Measurements from ENCODE around the gene MAP3K5. TPM values are rescaled to one million over a fixed set of nuclear protein-coding genes. Genes with fewer than 3 reads are reported as not detected.

MAP3K5 gene
- polyA plus RNA-seq, 6 donors from 2014 or later, result 5.8 to 15.5 (median 10.1) TPM

DNA sequence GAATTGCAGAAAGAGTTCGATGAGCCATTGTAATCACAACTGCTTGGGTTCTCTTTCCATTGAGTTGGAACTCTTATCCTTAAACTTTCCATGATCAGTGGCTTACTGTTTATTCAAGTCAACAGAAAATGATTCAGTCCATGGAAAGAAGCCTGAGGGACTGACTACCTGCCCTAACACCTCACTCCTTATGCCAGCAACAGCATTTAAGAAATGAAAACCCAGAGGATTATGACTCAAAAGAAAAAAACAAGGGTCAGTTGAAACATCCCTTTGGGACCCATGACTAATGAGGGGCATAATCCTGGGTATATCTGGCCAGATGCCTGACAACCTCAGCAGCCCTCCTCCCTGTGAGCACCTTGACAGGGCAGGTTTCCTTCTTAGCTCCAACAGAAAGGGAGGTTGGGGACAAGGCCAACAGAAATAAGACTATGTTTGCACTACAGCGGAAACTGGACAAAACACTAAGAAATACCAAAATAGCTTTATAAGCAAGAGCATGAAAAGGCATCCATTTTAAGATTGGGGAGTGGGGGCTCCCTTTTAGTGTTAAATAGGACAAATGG, 106.7 kb downstream of the MAP3K5 start:
- DNase-seq, result no peak
- no peaks in the 10 kb centered on the region for H3K27me3 Mint-ChIP-seq
- H3K4me3 Mint-ChIP-seq, result no peak overlapping the region
- H3K36me3 Mint-ChIP-seq, result peaks cover 12 to 15% of the 10 kb centered on the region in 2 donors
- peaks cover 0 to 9% (median 0%) of the 10 kb centered on the region in 7 donors for H3K9me3 Mint-ChIP-seq
- H3K4me1 Mint-ChIP-seq, result peaks cover 2 to 23% (median 8%) of the 10 kb centered on the region in 3 donors
- peak overlapping the region in 1 of 6 donors; percentile 39 for H3K27ac Mint-ChIP-seq
- no peak for ATAC-seq (ENCODE audit: low read depth in 2 of 2)

DNA sequence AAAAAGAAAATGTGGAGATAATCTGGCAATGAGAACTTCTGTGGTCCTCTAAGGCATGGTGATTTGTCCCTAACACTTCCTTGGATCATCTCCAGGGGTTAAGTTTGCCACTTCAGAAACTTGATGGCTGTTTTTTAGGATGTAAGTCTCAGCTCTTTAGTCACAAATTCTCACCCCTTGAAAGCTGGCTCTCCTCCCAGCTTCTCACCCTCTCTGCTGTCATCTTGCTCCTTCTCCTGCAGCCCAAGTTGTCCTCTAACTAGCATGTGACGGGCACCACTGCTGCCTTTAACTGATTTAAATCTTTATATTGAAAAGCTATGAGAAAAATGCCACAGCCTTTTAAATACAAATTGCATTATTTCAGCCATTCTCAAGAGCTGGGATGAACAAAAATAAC, 107.8 kb downstream of the MAP3K5 start:
- ATAC-seq (ENCODE audit: low read depth in 2 of 2) (no peak), DNase-seq (no peak)
- Mint-ChIP-seq H3K36me3 (peaks cover 12 to 15% of the 10 kb centered on the region in 2 donors), H3K4me1 (peaks cover 2 to 28% (median 8%) of the 10 kb centered on the region in 3 donors), H3K27me3 (no peaks in the 10 kb centered on the region), H3K27ac (peak overlapping the region in 2 of 6 donors; percentile 52 to 78), H3K4me3 (no peak overlapping the region), H3K9me3 (peaks cover 0 to 9% (median 0%) of the 10 kb centered on the region in 7 donors)

DNA sequence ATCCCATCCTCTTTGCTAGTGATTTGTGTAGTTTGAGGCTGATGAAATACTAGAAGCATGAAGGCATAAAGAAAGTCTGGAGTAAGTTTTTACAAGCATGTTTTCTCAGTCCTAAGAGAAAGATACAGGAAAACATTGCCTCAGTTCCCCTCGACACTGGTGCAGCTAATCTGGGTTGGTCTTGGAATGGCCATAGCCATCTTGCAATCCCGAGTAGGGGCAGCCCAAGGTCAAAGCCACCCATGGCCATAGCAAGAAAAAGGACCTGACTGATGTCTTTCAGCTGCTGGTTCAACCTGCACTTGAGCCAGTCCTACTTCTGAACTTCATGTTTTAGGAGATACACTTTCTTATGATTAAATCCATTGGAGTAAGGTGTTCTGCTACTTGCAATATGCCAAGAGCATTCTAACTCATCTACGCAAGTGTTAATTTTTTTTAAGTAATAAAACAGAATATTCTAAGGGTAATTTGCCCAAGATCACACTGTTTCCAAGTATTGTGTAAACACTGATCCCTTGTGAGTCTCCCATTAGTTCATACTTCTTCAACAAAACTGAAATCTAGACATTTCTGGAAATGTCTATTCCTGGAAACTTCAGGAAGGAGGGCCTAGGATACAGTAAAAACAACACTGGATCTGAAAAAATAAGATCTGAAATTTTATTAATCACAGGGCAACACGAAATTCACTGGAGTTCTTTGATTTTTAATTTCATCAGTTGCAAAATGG, 108.9 kb downstream of the MAP3K5 start:
- Mint-ChIP-seq H3K9me3 (peaks cover 0 to 9% (median 0%) of the 10 kb centered on the region in 7 donors), H3K4me1 (peaks cover 2 to 28% (median 8%) of the 10 kb centered on the region in 3 donors), H3K4me3 (no peak overlapping the region), H3K36me3 (peaks cover 12 to 15% of the 10 kb centered on the region in 2 donors), H3K27ac (no peak overlapping the region), H3K27me3 (no peaks in the 10 kb centered on the region)
- DNase-seq, result no peak
- no peak for ATAC-seq (ENCODE audit: low read depth in 2 of 2)

DNA sequence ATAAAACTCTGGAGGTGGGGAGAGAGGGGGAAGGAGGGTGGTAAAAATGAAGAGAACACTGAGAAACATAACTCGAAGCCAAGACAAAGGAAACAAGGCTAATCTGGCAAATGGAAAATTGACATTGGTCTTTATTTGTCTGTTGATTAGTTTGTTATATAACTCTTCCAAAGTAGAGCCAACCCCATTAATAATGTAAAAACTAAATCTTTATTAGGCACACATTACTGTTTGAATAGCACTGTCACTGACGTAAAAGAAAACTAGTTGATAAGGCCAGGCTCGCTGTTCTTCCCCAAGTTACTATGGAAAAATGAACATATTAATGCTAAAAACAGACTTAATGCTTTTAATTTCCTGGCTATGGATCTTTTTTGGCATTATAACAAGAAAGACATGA, 110.0 kb downstream of the MAP3K5 start:
- H3K9me3 Mint-ChIP-seq, result peaks cover 0 to 3% (median 0%) of the 10 kb centered on the region in 7 donors
- no peak for DNase-seq
- H3K36me3 Mint-ChIP-seq, result peaks cover 4 to 6% of the 10 kb centered on the region in 2 donors
- no peak for ATAC-seq (ENCODE audit: low read depth in 2 of 2)
- H3K4me1 Mint-ChIP-seq, result peaks cover 2 to 28% (median 8%) of the 10 kb centered on the region in 3 donors
- no peak overlapping the region for H3K27ac Mint-ChIP-seq
- no peak overlapping the region for H3K4me3 Mint-ChIP-seq
- H3K27me3 Mint-ChIP-seq, result no peaks in the 10 kb centered on the region

DNA sequence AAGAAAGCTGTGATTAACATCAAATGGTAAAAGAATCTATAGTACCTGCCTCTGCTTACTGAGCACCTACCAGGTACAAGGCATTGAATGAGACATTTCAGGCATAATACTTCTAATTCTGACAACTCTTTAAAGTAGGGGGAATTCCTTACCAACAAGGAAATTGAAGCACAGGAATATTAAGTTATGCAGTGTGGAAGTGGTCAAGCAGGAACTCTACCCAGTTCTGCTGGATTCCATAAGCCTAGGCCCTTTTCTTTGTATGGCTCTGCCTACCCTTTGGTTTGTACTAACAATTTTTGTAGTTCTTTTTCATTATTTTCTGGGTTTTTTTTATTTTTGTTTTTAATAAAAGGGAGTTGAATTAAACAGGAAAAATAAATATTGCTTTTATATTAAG, 114.5 kb downstream of the MAP3K5 start:
- ATAC-seq (ENCODE audit: low read depth in 2 of 2), result no peak
- H3K4me1 Mint-ChIP-seq, result peaks cover 0 to 11% (median 0%) of the 10 kb centered on the region in 3 donors
- H3K9me3 Mint-ChIP-seq, result peaks cover 5 to 10% (median 7%) of the 10 kb centered on the region in 7 donors
- H3K36me3 Mint-ChIP-seq, result peaks cover 12 to 23% of the 10 kb centered on the region in 2 donors
- no peak overlapping the region for H3K4me3 Mint-ChIP-seq
- DNase-seq, result no peak
- H3K27me3 Mint-ChIP-seq, result no peaks in the 10 kb centered on the region
- H3K27ac Mint-ChIP-seq, result peak overlapping the region in 1 of 6 donors; percentile 42

DNA sequence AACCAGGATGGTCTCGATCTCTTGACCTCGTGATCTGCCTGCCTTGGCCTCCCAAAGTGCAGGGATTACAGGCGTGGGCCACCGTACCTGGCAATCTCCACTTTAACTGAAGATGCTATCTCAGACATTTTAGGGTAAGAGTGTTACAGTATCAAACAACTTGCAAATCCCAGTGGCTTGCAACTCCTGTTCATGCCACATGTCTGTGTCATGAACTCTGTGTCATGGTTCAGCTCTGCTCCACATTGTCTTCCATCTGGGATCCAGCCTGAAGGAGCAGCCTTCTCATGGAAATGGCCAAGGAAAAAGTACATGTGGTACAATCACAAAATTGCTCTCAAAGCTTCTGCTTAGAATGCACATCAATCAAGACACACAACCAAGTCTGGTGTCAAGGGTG, 114.9 kb downstream of the MAP3K5 start:
- H3K9me3 Mint-ChIP-seq, result peaks cover 5 to 10% (median 7%) of the 10 kb centered on the region in 7 donors
- H3K27ac Mint-ChIP-seq, result peak overlapping the region in 1 of 6 donors; percentile 42
- H3K27me3 Mint-ChIP-seq, result no peaks in the 10 kb centered on the region
- peaks cover 0 to 11% (median 0%) of the 10 kb centered on the region in 3 donors for H3K4me1 Mint-ChIP-seq
- H3K4me3 Mint-ChIP-seq, result no peak overlapping the region
- DNase-seq (no peak), ATAC-seq (ENCODE audit: low read depth in 2 of 2) (no peak)
- peaks cover 13 to 24% of the 10 kb centered on the region in 2 donors for H3K36me3 Mint-ChIP-seq

DNA sequence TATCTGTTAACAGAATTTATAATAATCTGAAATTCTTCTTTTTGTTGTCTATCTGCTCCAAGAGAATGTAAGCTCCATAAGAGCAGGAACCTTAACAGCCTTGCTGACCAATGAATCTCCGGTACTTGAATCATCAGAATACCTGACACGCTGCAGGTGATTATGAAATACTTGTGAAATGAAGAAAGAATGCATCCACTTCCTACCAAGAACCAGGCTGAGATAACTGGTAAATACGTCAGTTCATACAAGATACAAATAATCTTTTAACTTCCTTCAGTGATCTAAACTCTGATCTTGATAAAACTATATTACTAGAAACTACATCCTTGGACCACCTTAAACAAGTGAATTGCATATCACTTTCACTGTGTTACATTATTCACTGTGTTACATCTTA, 116.2 kb downstream of the MAP3K5 start:
- Mint-ChIP-seq H3K27ac (no peak overlapping the region), H3K4me1 (peaks cover 0 to 8% (median 0%) of the 10 kb centered on the region in 3 donors), H3K36me3 (peaks cover 20 to 24% of the 10 kb centered on the region in 2 donors), H3K9me3 (peaks cover 5 to 10% (median 7%) of the 10 kb centered on the region in 7 donors), H3K27me3 (no peaks in the 10 kb centered on the region), H3K4me3 (no peak overlapping the region)
- ATAC-seq (ENCODE audit: low read depth in 2 of 2) (no peak), DNase-seq (no peak)

DNA sequence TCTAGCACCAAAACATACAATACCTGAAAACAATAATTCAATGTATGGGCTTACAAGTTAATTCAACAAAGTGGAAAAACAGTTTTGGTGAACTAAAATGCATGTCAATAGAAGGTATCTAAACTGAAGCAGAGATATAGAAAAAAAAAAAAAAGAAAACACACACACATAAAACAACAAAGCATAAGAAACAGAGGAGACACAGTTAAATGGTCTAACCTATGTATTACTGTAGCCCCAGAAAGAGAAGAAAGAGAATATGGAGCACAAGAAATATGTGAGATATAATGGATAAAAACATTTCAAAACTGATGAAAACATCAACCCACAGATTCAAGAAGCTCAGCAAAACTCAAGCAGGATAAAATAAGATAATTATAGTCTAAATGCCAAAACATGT, 118.7 kb downstream of the MAP3K5 start:
- Mint-ChIP-seq H3K9me3 (peaks cover 5 to 10% (median 7%) of the 10 kb centered on the region in 7 donors), H3K27ac (no peak overlapping the region), H3K4me1 (no peaks in the 10 kb centered on the region), H3K4me3 (no peak overlapping the region), H3K36me3 (peaks cover 20 to 24% of the 10 kb centered on the region in 2 donors), H3K27me3 (no peaks in the 10 kb centered on the region)
- DNase-seq (no peak), ATAC-seq (ENCODE audit: low read depth in 2 of 2) (no peak)

DNA sequence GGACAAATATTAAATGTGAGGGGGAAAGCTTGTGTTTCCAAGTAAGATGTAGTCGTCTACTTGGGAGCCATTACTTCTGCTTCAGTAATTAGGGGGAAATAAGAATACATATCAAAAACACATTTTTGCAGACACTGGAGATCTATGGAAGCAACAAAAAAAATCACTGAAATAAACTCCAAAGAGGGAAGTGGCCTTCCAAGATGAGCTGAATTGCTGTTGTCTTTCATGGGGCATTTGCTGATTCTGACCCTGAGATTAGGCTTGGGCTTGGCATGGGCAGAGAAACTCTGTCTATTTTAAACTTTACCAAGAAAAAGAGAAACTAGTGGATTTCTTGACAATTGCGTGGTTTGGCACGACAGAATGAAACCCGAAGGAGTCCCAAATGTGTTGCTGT, 120.1 kb downstream of the MAP3K5 start:
- ATAC-seq (ENCODE audit: low read depth in 2 of 2), result no peak
- Mint-ChIP-seq H3K9me3 (peaks cover 5 to 10% (median 7%) of the 10 kb centered on the region in 7 donors), H3K36me3 (peaks cover 20 to 24% of the 10 kb centered on the region in 2 donors), H3K27me3 (no peaks in the 10 kb centered on the region), H3K27ac (peak overlapping the region in 1 of 6 donors; percentile 80), H3K4me1 (no peaks in the 10 kb centered on the region), H3K4me3 (no peak overlapping the region)
- DNase-seq, result no peak

DNA sequence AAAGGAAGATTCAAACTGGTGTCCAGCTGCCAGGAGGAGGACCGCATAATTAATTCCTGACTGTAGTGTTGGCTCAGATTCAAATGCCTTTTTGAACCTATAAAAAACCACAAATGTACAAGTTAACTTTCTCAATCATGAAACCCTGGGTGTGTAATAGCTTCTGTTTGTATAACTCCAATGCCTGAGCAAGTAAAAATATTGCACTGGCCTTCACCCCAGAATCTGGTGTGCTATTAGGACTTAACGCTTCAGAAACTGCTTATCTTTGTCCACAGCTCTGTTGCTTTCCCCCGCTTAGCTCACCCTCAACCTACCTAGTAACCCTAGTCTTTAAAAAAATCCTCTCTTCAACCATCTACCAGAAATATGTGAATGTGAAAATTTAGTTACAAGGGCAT, 123.0 kb downstream of the MAP3K5 start:
- no peak overlapping the region for H3K4me3 Mint-ChIP-seq
- H3K9me3 Mint-ChIP-seq, result peaks cover 4 to 10% (median 7%) of the 10 kb centered on the region in 7 donors
- DNase-seq (no peak), ATAC-seq (ENCODE audit: low read depth in 2 of 2) (no peak)
- peaks cover 17 to 20% of the 10 kb centered on the region in 2 donors for H3K36me3 Mint-ChIP-seq
- H3K4me1 Mint-ChIP-seq, result no peaks in the 10 kb centered on the region
- peak overlapping the region in 1 of 6 donors; percentile 22 for H3K27ac Mint-ChIP-seq
- no peaks in the 10 kb centered on the region for H3K27me3 Mint-ChIP-seq

DNA sequence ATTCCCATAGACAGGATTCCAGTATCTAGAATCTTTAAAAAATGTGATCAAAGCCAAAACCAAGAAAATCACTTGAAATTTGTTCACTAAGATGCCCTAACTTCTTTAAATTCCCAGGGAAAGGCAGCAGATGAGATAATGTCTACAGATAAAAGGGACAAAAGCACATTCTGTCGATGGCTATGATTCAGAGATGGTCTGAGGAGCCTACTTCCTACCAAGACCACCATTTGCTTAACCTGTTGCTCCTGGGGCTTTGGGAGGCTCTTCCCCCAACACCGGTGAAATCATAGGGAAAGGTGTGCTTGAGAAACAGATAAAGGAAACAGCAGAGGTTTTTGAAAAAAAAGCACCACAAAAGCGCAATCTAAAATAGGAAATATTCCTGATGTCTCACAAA, 123.7 kb downstream of the MAP3K5 start:
- Mint-ChIP-seq H3K36me3 (peaks cover 13 to 15% of the 10 kb centered on the region in 2 donors), H3K27ac (peak overlapping the region in 2 of 6 donors; percentile 54 to 65), H3K27me3 (no peaks in the 10 kb centered on the region), H3K4me1 (no peaks in the 10 kb centered on the region), H3K4me3 (no peak overlapping the region), H3K9me3 (peaks cover 2 to 6% (median 4%) of the 10 kb centered on the region in 7 donors)
- no peak for DNase-seq
- no peak for ATAC-seq (ENCODE audit: low read depth in 2 of 2)

DNA sequence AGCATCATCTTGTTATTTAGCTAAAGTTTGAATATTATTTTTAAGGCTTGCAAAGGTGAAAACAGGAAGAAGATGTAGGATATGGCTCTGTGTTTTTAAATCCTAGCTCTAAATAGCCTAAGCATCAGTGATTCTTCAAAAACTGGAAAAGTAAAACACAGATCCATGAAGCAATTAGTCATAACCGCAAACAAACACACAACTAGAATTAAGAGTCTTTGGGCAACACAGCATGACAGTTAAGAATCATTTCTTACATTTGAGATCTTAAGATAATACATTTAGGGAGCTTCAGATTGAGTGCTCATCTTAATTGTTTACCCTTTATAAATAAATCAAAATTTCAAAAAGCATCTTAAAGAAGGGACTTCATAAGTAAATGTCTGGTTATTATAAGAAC, 126.2 kb downstream of the MAP3K5 start:
- ATAC-seq (ENCODE audit: low read depth in 2 of 2), result no peak
- H3K9me3 Mint-ChIP-seq, result no peaks in the 10 kb centered on the region
- no peak for DNase-seq
- no peak overlapping the region for H3K4me3 Mint-ChIP-seq
- no peak overlapping the region for H3K27ac Mint-ChIP-seq
- no peaks in the 10 kb centered on the region for H3K36me3 Mint-ChIP-seq
- H3K4me1 Mint-ChIP-seq, result no peaks in the 10 kb centered on the region
- no peaks in the 10 kb centered on the region for H3K27me3 Mint-ChIP-seq

DNA sequence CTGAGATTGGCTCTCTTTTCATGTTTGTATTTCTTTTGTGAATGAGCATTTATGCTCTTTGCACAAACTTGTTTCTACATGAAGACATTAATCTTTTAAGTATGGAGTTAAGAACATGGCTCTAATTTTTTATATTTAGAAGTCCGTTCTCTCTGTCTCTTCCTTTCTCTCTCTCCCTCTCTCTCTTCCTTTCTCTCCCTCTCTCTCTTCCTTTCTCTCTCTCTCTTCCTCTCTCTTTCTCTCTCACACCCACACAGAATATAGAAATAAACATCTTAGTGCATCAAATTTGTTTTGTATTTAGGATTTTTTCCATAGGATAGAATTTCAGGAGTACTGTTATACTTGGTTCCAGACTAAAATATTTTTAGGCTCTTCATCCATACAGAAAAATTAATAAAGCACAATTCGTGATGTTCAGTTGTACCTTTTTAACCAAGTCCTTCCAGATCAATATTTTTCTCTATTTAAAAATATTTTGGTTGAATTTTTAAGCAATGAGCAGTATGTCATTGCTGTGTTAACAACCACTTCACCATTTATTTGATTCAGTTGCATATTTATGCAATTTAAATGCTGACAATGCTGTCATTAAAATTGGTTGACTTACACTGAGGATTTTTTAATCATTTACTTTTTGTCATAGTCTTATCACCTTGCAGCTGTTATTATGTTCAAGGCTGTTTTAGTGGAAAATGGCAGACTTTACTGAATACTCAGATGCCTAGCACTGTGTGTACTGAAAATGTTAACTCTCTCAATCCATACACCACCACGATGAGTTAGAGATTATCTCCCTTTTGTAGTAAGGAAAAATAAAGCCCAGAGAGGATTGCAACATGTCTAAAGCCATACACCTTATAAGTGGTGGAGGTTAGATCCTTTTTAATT, 129.7 kb downstream of the MAP3K5 start:
- H3K4me1 Mint-ChIP-seq, result no peaks in the 10 kb centered on the region
- H3K27ac Mint-ChIP-seq, result peak overlapping the region in 1 of 6 donors; percentile 15
- H3K36me3 Mint-ChIP-seq, result peaks cover 3 to 4% of the 10 kb centered on the region in 2 donors

More for the DNA sequence above, 129.7 kb downstream of the MAP3K5 start:
- ATAC-seq (ENCODE audit: low read depth in 2 of 2) (no peak), DNase-seq (no peak)
- no peaks in the 10 kb centered on the region for H3K9me3 Mint-ChIP-seq
- H3K27me3 Mint-ChIP-seq, result no peaks in the 10 kb centered on the region
- no peak overlapping the region for H3K4me3 Mint-ChIP-seq
